Panc1 (cell line): ENCODE results near the gene SLCO1B3.

ENCODE experiments used
- POLR2AphosphoS5 ChIP-seq: IDR thresholded peaks from 2 replicates; pipeline ENCODE4 v1.6.1; 2012; ENCODE audit warnings: mild to moderate bottlenecking, low read depth, low read length, moderate library complexity
- SIN3A ChIP-seq: IDR thresholded peaks from 2 replicates; pipeline ENCODE4 v1.6.1; 2012; ENCODE audit warnings: low read depth, mild to moderate bottlenecking, low read length, moderate library complexity, borderline replicate concordance; ENCODE audit not compliant: insufficient read depth
- TF ChIP-seq, protein P1 (sequence below): fragments of 450-650 bp; IDR thresholded peaks from 2 replicates; pipeline ENCODE4 v1.5.1; 2017; ENCODE audit warnings: mild to moderate bottlenecking

DNA sequence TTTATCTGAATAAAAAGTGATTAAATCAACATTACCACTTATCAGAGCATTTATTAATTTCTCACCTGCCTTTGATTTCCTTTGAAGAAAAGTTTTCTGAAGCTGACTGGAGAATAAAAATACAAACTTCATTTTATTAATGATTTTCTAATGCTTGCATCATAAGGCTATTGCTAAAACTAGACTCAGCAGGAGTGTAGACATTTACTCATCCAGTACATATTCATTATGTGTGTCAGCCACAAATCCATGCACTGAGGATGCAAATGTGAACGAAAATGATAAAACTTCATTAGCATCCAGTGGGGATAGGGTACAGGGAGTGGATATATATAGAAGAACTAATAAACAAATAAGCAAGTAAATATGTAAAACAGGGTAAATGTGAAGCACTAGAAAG lies 74.6 kb downstream of the SLCO1B3 start:
- TF ChIP-seq, protein P1, sequence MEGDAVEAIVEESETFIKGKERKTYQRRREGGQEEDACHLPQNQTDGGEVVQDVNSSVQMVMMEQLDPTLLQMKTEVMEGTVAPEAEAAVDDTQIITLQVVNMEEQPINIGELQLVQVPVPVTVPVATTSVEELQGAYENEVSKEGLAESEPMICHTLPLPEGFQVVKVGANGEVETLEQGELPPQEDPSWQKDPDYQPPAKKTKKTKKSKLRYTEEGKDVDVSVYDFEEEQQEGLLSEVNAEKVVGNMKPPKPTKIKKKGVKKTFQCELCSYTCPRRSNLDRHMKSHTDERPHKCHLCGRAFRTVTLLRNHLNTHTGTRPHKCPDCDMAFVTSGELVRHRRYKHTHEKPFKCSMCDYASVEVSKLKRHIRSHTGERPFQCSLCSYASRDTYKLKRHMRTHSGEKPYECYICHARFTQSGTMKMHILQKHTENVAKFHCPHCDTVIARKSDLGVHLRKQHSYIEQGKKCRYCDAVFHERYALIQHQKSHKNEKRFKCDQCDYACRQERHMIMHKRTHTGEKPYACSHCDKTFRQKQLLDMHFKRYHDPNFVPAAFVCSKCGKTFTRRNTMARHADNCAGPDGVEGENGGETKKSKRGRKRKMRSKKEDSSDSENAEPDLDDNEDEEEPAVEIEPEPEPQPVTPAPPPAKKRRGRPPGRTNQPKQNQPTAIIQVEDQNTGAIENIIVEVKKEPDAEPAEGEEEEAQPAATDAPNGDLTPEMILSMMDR = no peak
- no peak for TF ChIP-seq SIN3A
- no peak for TF ChIP-seq POLR2AphosphoS5
